H1 (cell line): ENCODE measurements around the gene GLDC. TPM values are rescaled to one million over a fixed set of nuclear protein-coding genes. Genes with fewer than 3 reads are reported as not detected.

Source experiments
- polyA plus RNA-seq, 7 experiments: library from polyadenylated mRNA; depleted of rRNA in 3 of 7; stranded (reverse) in 5 of 7; unstranded in 2 of 7; fragments of >200 nt in 5 of 7; fragments of 200-250 nt in 2 of 7; gene quantifications; 1 replicate in 5 of 7; 2 replicates in 1 of 7; 4 replicates in 1 of 7; pipeline versions ENCODE4 v1.2.1 to v1.2.3, GENCODE V29; 2011 to 2013; ENCODE audit warnings: missing spikeins in 2 of 7, mixed read lengths in 2 of 7
- total RNA-seq: library from RNA; stranded (reverse); fragmentation: NEBNext Ultra II Directional; extraction: Animal tissue kit (Norgen Biotek cat#: 25700); gene quantifications from 2 replicates; pipeline ENCODE4 v1.2.1, GENCODE V29; 2021
- TF ChIP-seq, protein P1 (sequence below): IDR thresholded peaks from 2 replicates; pipeline ENCODE4 v1.6.1; 2012; ENCODE audit warnings: low read length, inconsistent platforms

The GLDC gene
- total and polyA plus RNA-seq, 2 of the 8 experiments (the other 6 are each of a cell fraction or from before 2014, with no cell fraction given), result 48.8 to 101 TPM

GRCh38 chr9:6692881-6693361 lies 47.4 kb upstream of the GLDC start (continued):
- TF ChIP-seq, protein P1, sequence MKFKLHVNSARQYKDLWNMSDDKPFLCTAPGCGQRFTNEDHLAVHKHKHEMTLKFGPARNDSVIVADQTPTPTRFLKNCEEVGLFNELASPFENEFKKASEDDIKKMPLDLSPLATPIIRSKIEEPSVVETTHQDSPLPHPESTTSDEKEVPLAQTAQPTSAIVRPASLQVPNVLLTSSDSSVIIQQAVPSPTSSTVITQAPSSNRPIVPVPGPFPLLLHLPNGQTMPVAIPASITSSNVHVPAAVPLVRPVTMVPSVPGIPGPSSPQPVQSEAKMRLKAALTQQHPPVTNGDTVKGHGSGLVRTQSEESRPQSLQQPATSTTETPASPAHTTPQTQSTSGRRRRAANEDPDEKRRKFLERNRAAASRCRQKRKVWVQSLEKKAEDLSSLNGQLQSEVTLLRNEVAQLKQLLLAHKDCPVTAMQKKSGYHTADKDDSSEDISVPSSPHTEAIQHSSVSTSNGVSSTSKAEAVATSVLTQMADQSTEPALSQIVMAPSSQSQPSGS, result no peak
